HEK293T (cell line): ENCODE results near the gene HECA.

Source experiments
- ARNT ChIP-seq: fragments of 450-650 bp; IDR thresholded peaks from 2 replicates; pipeline ENCODE4 v1.6.1; 2017; ENCODE audit warnings: mild to moderate bottlenecking
- ELF4 ChIP-seq: fragments of 450-650 bp; IDR thresholded peaks from 2 replicates; pipeline ENCODE4 v1.6.1; 2017; ENCODE audit warnings: antibody characterized with exemption
- FOXK2 ChIP-seq: fragments of 450-650 bp; IDR thresholded peaks from 2 replicates; pipeline ENCODE4 v1.6.1; 2016; ENCODE audit warnings: mild to moderate bottlenecking
- FOXM1 ChIP-seq: fragments of 450-650 bp; IDR thresholded peaks from 2 replicates; pipeline ENCODE4 v1.6.1; 2017; ENCODE audit warnings: mild to moderate bottlenecking, borderline replicate concordance
- SUZ12 ChIP-seq: fragments of 450-650 bp; IDR thresholded peaks from 2 replicates; pipeline ENCODE4 v1.6.1; 2016; ENCODE audit warnings: mild to moderate bottlenecking
- TARDBP ChIP-seq: fragments of 450-650 bp; IDR thresholded peaks from 2 replicates; pipeline ENCODE4 v1.6.1; 2016

DNA sequence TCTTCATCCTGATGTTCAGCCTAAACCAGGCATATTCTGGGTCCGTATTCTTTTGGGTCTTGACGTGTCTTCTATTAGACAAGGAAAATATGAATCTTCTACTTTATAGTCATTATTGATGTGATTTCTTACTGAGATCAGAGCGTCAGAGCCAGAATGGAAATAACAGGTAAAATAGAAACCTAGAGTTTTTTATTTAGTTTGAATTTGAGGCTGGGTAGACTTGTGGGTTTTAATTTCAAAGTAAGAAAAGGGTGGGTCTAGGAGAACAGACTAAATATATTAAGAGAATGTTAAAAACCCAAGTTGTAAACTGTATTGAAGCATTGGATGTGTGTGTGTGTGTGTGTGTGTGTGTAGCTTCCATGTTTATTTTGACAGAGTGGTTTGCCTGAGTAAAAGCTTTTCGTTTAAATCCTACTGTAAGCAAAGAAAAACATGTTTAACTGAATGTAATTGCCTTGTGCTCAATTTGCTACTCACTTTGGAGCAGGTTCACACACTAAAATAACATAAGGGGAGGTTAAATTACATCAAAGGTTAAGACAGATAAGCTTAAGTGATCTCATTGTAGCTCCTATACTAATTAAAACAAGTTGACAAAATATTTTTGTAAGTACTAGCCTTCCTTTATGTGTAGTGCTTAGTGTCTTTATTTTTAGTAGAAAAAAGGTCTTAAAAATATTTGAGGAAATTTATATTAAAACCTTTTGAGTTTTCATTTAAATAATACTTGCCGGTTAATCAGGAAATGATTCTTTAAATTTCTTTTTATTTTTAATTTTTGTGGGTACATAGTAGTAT lies 17.4 kb downstream of the HECA start:
- no peak for TF ChIP-seq ELF4
- 0 out of 2 replicates have a peak, but pooled peaks have one; percentile 75 for TF ChIP-seq FOXK2
- TF ChIP-seq TARDBP: peak; percentile 48
- no peak for TF ChIP-seq SUZ12
- TF ChIP-seq ARNT: peak; percentile 98
- TF ChIP-seq FOXM1: no peak
